ENCODE data around the gene DDOST. TPM values are rescaled to one million over a fixed set of nuclear protein-coding genes. Genes with fewer than 3 reads are reported as not detected.

The DDOST gene
- total RNA-seq, 4 donors from 2014 or later = 86.4 to 126 (median 103) TPM

DNA sequence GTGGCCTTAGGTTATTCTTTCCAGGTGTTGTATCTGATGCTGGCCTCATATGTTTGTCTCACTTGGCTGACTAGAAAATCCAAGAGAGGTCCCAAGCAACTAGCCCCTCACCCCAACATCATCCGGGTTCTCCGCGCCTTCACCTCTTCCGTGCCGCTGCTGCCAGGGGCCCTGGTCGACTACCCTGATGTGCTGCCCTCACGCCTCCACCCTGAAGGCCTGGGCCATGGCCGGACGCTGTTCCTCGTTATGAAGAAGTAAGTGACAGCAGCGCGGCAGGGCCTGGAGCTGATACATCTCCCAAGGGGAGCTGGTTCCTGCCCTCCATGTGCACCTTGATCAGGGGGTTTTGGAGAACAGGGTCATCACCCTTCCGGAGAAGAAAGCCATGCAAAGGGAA is 16.8 kb downstream of the DDOST start:
- no peak overlapping the region for H3K4me3 ChIP-seq
- no peaks in the 10 kb centered on the region for H3K27me3 ChIP-seq
- WGBS = 90% methylated on average over 10 of the region's 13 CpGs
- H3K4me1 ChIP-seq = no peaks in the 10 kb centered on the region
- H3K27ac ChIP-seq (replicated peaks in 1 of 4) = no peak overlapping the region
- H3K36me3 ChIP-seq = peaks cover 68 to 99% (median 95%) of the 10 kb centered on the region in 4 donors
- no peak for TF ChIP-seq POLR2AphosphoS5 (IDR thresholded peaks at IDR 0.05)
- no peak for TF ChIP-seq EP300 (IDR thresholded peaks at IDR 0.05)
- TF ChIP-seq, protein P1, sequence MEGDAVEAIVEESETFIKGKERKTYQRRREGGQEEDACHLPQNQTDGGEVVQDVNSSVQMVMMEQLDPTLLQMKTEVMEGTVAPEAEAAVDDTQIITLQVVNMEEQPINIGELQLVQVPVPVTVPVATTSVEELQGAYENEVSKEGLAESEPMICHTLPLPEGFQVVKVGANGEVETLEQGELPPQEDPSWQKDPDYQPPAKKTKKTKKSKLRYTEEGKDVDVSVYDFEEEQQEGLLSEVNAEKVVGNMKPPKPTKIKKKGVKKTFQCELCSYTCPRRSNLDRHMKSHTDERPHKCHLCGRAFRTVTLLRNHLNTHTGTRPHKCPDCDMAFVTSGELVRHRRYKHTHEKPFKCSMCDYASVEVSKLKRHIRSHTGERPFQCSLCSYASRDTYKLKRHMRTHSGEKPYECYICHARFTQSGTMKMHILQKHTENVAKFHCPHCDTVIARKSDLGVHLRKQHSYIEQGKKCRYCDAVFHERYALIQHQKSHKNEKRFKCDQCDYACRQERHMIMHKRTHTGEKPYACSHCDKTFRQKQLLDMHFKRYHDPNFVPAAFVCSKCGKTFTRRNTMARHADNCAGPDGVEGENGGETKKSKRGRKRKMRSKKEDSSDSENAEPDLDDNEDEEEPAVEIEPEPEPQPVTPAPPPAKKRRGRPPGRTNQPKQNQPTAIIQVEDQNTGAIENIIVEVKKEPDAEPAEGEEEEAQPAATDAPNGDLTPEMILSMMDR (IDR thresholded peaks at IDR 0.05) = no peak
- no peak for TF ChIP-seq POLR2A (IDR thresholded peaks at IDR 0.05; ENCODE audit: low read depth)
- intact Hi-C loops (cut with DNase I) = no loop called here
- H3K9me3 ChIP-seq = no peaks in the 10 kb centered on the region
- DNase-seq (ENCODE audit: extremely low spot score) = no peak

DNA sequence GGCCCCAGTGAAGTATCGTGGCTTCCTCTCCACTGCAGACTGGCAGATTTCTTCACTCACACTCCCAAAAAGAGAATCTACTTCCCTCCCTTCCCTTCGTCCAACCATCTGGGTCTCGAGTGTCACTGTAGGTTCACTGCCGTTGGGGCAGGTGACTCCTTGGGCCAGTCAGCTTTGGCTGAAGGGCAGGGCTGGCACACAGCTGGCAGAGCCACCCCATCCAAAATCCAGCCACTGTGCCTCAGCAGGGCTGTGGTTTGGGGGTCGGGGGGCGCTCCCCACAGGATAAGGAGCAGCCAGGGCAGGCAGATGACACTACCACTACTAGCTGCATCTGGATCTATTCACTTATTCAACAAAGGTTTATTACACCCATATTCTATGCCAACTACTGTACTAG is 18.1 kb downstream of the DDOST start:
- TF ChIP-seq, protein P1 (IDR thresholded peaks at IDR 0.05) = no peak
- no peak for TF ChIP-seq POLR2AphosphoS5 (IDR thresholded peaks at IDR 0.05)
- TF ChIP-seq EP300 (IDR thresholded peaks at IDR 0.05) = no peak
- no peak for TF ChIP-seq POLR2A (IDR thresholded peaks at IDR 0.05; ENCODE audit: low read depth)
- 75% methylated on average over 4 of the region's 6 CpGs for WGBS
- Histone ChIP-seq H3K36me3 (peaks cover 72 to 99% (median 95%) of the 10 kb centered on the region in 4 donors), H3K4me3 (no peak overlapping the region), H3K9me3 (no peaks in the 10 kb centered on the region), H3K4me1 (no peaks in the 10 kb centered on the region), H3K27me3 (no peaks in the 10 kb centered on the region), H3K27ac (replicated peaks in 1 of 4) (no peak overlapping the region)
- DNase-seq (ENCODE audit: extremely low spot score) = no peak
- intact Hi-C loops (cut with DNase I) = no loop called here

DNA sequence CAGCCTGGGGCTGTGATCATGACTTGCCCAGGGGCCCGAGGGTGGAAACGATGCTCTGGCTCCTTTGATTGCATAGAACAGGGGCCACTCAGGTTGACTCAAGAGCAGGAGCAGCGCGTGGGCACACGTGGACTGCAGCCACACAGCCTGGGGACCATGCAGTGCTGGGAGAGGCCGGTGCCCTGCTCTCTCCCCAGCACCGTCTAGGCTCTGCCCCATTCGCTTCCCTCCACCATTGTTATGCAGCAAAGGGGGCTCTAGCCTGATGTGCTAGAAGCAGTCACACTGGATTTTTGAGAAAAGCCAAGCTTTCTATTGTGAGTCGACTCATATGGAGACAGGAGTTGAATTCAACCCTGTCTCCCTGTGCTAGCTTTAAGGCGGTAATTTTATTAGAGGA is 19.2 kb downstream of the DDOST start:
- H3K36me3 ChIP-seq = peaks cover 66 to 100% (median 95%) of the 10 kb centered on the region in 4 donors
- H3K27me3 ChIP-seq = no peaks in the 10 kb centered on the region
- intact Hi-C loops (cut with DNase I) = no loop called here

DNA sequence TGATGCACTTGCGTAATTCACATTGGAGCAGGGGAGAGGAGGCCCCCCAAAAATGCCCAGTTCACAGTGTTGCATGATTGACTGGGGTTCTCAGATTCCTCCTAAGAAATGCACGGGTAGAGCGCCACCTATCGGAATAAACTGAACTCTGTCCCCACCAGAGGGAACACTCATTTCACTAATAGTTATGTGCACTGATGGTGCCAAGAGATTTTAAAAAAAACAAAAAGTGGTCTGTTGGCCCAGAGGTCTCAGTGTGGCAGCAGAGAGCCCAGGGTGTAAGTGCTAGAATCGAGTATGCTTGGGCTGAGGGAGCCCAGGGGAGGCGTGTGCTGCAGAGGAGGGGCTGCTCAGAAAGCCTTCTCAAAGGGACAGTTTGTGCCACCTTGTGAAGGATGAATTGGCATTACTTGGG is 21.0 kb downstream of the DDOST start:
- TF ChIP-seq, protein P1 (IDR thresholded peaks at IDR 0.05) = peak; percentile 67 to 82 (median 71)
- TF ChIP-seq POLR2A (IDR thresholded peaks at IDR 0.05; ENCODE audit: low read depth) (no peak), EP300 (IDR thresholded peaks at IDR 0.05) (no peak)
- Histone ChIP-seq H3K27me3 (no peaks in the 10 kb centered on the region), H3K36me3 (peaks cover 56 to 90% (median 89%) of the 10 kb centered on the region in 4 donors), H3K27ac (replicated peaks in 1 of 4) (no peak overlapping the region), H3K4me3 (no peak overlapping the region), H3K4me1 (peaks cover 7 to 17% (median 16%) of the 10 kb centered on the region in 4 donors), H3K9me3 (no peaks in the 10 kb centered on the region)
- 31% methylated on average over 6 of the region's 6 CpGs for WGBS
- no peak for DNase-seq (ENCODE audit: extremely low spot score)
- intact Hi-C loops (cut with DNase I) = no loop called here

More for the DNA sequence above, 19.2 kb downstream of the DDOST start:
- 85% methylated on average over 10 of the region's 10 CpGs for WGBS
- Histone ChIP-seq H3K4me1 (peaks cover 0 to 2% (median 0%) of the 10 kb centered on the region in 4 donors), H3K27ac (replicated peaks in 1 of 4) (no peak overlapping the region), H3K4me3 (no peak overlapping the region), H3K9me3 (no peaks in the 10 kb centered on the region)
- TF ChIP-seq, protein P1 (IDR thresholded peaks at IDR 0.05) = no peak
- DNase-seq (ENCODE audit: extremely low spot score) = no peak

DNA sequence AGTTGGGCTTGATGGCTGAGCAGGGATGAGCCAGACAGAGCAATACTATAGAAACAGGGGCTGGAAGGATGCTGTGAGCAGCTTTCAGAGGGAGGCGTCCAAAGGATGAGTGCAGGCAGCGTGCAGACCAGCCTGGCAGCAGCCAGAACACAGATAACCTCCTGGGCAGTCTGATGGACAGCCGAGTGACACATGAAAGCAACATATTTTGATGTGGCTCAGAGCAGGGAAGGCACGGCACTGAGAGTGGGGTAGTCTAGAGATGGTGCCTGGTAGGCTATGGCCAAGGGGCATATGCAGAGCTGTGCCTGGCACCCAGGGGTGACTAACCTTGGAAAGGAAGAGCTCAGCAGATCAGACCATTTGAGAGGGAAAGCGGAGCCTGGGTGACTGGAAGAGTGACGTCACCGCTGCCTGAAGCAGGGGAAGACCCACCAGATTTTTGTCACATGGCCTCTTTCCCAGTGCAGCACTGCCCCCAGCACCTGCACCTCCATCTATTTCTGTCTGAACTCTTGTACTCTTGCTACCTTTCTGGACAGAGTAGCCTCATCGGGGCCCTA is 24.3 kb downstream of the DDOST start:
- no peak for DNase-seq (ENCODE audit: extremely low spot score)
- H3K27ac ChIP-seq (replicated peaks in 1 of 4) = no peak overlapping the region
- no peak overlapping the region for H3K4me3 ChIP-seq
- intact Hi-C loops (cut with DNase I) = no loop called here
- WGBS = 83% methylated on average over 8 of the region's 8 CpGs
- H3K36me3 ChIP-seq = peaks cover 27 to 57% (median 56%) of the 10 kb centered on the region in 4 donors
- peaks cover 24 to 35% (median 34%) of the 10 kb centered on the region in 4 donors for H3K4me1 ChIP-seq
- TF ChIP-seq EP300 (IDR thresholded peaks at IDR 0.05) (no peak), POLR2AphosphoS5 (IDR thresholded peaks at IDR 0.05) (no peak), POLR2A (IDR thresholded peaks at IDR 0.05; ENCODE audit: low read depth) (no peak)
- TF ChIP-seq, protein P1 (IDR thresholded peaks at IDR 0.05) = no peak
- no peaks in the 10 kb centered on the region for H3K9me3 ChIP-seq
- no peaks in the 10 kb centered on the region for H3K27me3 ChIP-seq
